ENCODE data around the gene PRLR. TPM values are rescaled to one million over a fixed set of nuclear protein-coding genes. Genes with fewer than 3 reads are reported as not detected.

The PRLR gene
- total and polyA plus RNA-seq, 10 of the 15 experiments (the other 5 are each of a cell fraction or from before 2014, with no cell fraction given) = 0.03 to 8.1 (median 0.20) TPM

GRCh38 chr5:35032356-35032755 lies 197.9 kb downstream of the PRLR start:
- Histone ChIP-seq H3K27ac (ENCODE audit: control insufficient read depth, insufficient read depth) (no peak overlapping the region), H3K4me2 (ENCODE audit: control insufficient read depth, insufficient read depth) (no peak overlapping the region), H3K4me1 (ENCODE audit: control insufficient read depth, insufficient read depth, low read length) (no peaks in the 10 kb centered on the region), H3K79me2 (ENCODE audit: control insufficient read depth, insufficient read depth, low read length) (no peaks in the 10 kb centered on the region), H3K36me3 (ENCODE audit: control insufficient read depth in 2 of 2, insufficient read depth in 2 of 2, low read length in 1 of 2) (no peaks in the 10 kb centered on the region), H3K9ac (ENCODE audit: control insufficient read depth, insufficient read depth, low read length) (no peak overlapping the region), H3K27me3 (replicated peaks in 1 of 2; ENCODE audit: control insufficient read depth in 2 of 2, insufficient read depth in 2 of 2, low read length in 1 of 2) (peaks cover 0 to 2% of the 10 kb centered on the region in 2 experiments; a peak in 1 of 4 replicates), H2AFZ (ENCODE audit: control insufficient read depth, low read depth, low read length) (no peak overlapping the region), H3K4me3 (no peak overlapping the region), H4K20me1 (ENCODE audit: control insufficient read depth, insufficient read depth) (no peaks in the 10 kb centered on the region), H3K9me3 (replicated peaks; ENCODE audit: control insufficient read depth, insufficient read depth, low read length) (no peaks in the 10 kb centered on the region)
- DNase-seq (ENCODE audit: low read depth, low spot score) = no peak
- in situ Hi-C loops (cut with MboI) (no loop called here), intact Hi-C loops (cut with micrococcal nuclease; ENCODE audit: unreplicated experiment) (no loop called here)
- TF ChIP-seq HDAC6 (IDR thresholded peaks at IDR 0.05; ENCODE audit: unreplicated experiment) (no peak), ZSCAN29 (IDR thresholded peaks at IDR 0.05) (no peak), MEF2B (IDR thresholded peaks at IDR 0.05; ENCODE audit: partially characterized antibody, poor library complexity, severe bottlenecking) (no peak), ZNF217 (IDR thresholded peaks at IDR 0.05) (no peak), IKZF1 (conservative IDR thresholded peaks at IDR 0.05) (no peak), SPI1 (IDR thresholded peaks at IDR 0.05; ENCODE audit: borderline replicate concordance, insufficient read depth, low read depth, low read length) (no peak)
- ATAC-seq = no peak
- ChIA-PET POLR2A (no interaction called here), RAD21 (ENCODE audit: unreplicated experiment) (no interaction called here), CTCF (interaction anchor here (1.6 kb wide), 1 partner anchor 566 kb away, joined by 6 read pairs; no protein-coding TSS in a partner anchor), SMC1A (ENCODE audit: uncharacterized antibody, unreplicated experiment) (interaction anchor here (0.6 to 1.2 kb wide), 4 partner anchors 9 to 633 kb away, joined by 3 read pairs; no protein-coding TSS in a partner anchor)
- no peak for FAIRE-seq
- 15% methylated on average over 6 of the region's 6 CpGs for WGBS (ENCODE audit: insufficient coverage, insufficient replicate concordance, low lambda C conversion rate, missing lambda C conversion rate)
- no TSS peak for BruUV-seq (replicated peaks)

GRCh38 chr5:35031276-35031675 lies 199.0 kb downstream of the PRLR start:
- Histone ChIP-seq H4K20me1 (ENCODE audit: control insufficient read depth, insufficient read depth) (no peaks in the 10 kb centered on the region), H3K4me2 (ENCODE audit: control insufficient read depth, insufficient read depth) (no peak overlapping the region), H3K36me3 (ENCODE audit: control insufficient read depth in 2 of 2, insufficient read depth in 2 of 2, low read length in 1 of 2) (no peaks in the 10 kb centered on the region), H3K4me1 (ENCODE audit: control insufficient read depth, insufficient read depth, low read length) (no peaks in the 10 kb centered on the region), H2AFZ (ENCODE audit: control insufficient read depth, low read depth, low read length) (no peak overlapping the region), H3K9ac (ENCODE audit: control insufficient read depth, insufficient read depth, low read length) (no peak overlapping the region), H3K79me2 (ENCODE audit: control insufficient read depth, insufficient read depth, low read length) (no peaks in the 10 kb centered on the region), H3K27me3 (replicated peaks in 1 of 2; ENCODE audit: control insufficient read depth in 2 of 2, insufficient read depth in 2 of 2, low read length in 1 of 2) (peaks cover 0 to 2% of the 10 kb centered on the region in 2 experiments; a peak in 1 of 4 replicates), H3K4me3 (no peak overlapping the region), H3K27ac (ENCODE audit: control insufficient read depth, insufficient read depth) (no peak overlapping the region), H3K9me3 (replicated peaks; ENCODE audit: control insufficient read depth, insufficient read depth, low read length) (no peaks in the 10 kb centered on the region)
- SMC1A ChIA-PET (ENCODE audit: uncharacterized antibody, unreplicated experiment) = interaction anchor here (0.9 kb wide), 1 partner anchor 567 kb away, joined by 4 read pairs; no protein-coding TSS in a partner anchor
- in situ Hi-C loops (cut with MboI) (no loop called here), intact Hi-C loops (cut with micrococcal nuclease; ENCODE audit: unreplicated experiment) (no loop called here)
- DNase-seq (ENCODE audit: low read depth, low spot score) (no peak), ATAC-seq (no peak), FAIRE-seq (no peak)
- no TSS peak for BruUV-seq (replicated peaks)
- CTCF ChIA-PET = interaction anchor here (0.7 to 1.6 kb wide), 4 partner anchors 30 to 567 kb away, joined by 3 to 6 read pairs (median 3); no protein-coding TSS in a partner anchor
- POLR2A ChIA-PET = no interaction called here
- TF ChIP-seq GABPA (IDR thresholded peaks at IDR 0.05; ENCODE audit: low read depth) = no peak
- no peak for TF ChIP-seq ZNF622 (IDR thresholded peaks at IDR 0.05)
- no peak for TF ChIP-seq E2F4 (IDR thresholded peaks at IDR 0.05; ENCODE audit: low read depth, low read length)
- no peak for TF ChIP-seq NR2F1 (conservative IDR thresholded peaks at IDR 0.05)
- TF ChIP-seq ZNF274 (IDR thresholded peaks at IDR 0.05; ENCODE audit: insufficient read depth, insufficient read length) = no peak
- TF ChIP-seq MTA3 (IDR thresholded peaks at IDR 0.05; ENCODE audit: borderline replicate concordance, low read length) = no peak
- TF ChIP-seq RB1 (IDR thresholded peaks at IDR 0.05; ENCODE audit: borderline replicate concordance) = no peak
- TF ChIP-seq NBN (IDR thresholded peaks at IDR 0.05) = no peak
- no peak for TF ChIP-seq ZZZ3 (IDR thresholded peaks at IDR 0.05; ENCODE audit: control insufficient read depth, insufficient read length, low read depth)
- no peak for TF ChIP-seq SP1 (IDR thresholded peaks at IDR 0.05; ENCODE audit: low read depth, low read length)
- TF ChIP-seq SUPT20H (IDR thresholded peaks at IDR 0.05; ENCODE audit: borderline replicate concordance, control insufficient read depth, low read depth, low read length) = no peak
- TF ChIP-seq EGR1 (IDR thresholded peaks at IDR 0.05; ENCODE audit: borderline replicate concordance in 1 of 2, low read depth in 2 of 2, low read length in 2 of 2) = no peak
- RAD21 ChIA-PET (ENCODE audit: unreplicated experiment) = interaction anchor here (1.2 kb wide), 1 partner anchor 32 kb away, joined by 3 read pairs; no protein-coding TSS in a partner anchor
- WGBS (ENCODE audit: insufficient coverage, insufficient replicate concordance, low lambda C conversion rate, missing lambda C conversion rate) = 57% methylated on average over 5 of the region's 5 CpGs
